Left kidney (tissue), 2 donors: ENCODE results near the gene ENO3. TPM values are rescaled to one million over a fixed set of nuclear protein-coding genes. Genes with fewer than 3 reads are reported as not detected.

Source experiments
- DNase-seq: peaks from one replicate; pipeline ENCODE4 v3.0.0-alpha.2; 2013
- polyA plus RNA-seq: library from polyadenylated mRNA; unstranded; fragments of 120-200 nt; gene quantifications from one replicate; pipeline ENCODE4 v1.2.1, GENCODE V29; 2013; ENCODE audit not compliant: insufficient read length

ENO3 gene
- polyA plus RNA-seq, 1 donor, result 23.4 TPM

DNA sequence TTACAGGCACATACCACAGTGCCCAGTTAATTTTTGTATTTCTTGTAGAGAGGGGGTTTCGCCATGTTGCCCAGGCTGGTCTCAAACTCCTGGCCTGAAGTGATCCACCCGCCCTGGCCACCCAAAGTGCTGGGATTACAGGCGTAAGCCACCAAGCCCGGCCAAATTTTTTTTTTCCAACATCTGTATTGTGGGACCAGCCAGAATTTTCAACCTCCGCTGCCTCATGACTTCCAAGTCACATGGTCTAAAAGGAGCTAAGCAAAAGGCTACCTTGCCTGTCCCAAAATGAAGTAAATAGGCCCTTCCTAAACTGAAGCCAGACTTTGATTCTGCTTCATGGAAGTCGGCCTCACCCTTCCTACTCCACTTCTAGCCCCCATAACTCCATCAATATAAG, 20.9 kb downstream of the ENO3 start:
- DNase-seq, result no peak

DNA sequence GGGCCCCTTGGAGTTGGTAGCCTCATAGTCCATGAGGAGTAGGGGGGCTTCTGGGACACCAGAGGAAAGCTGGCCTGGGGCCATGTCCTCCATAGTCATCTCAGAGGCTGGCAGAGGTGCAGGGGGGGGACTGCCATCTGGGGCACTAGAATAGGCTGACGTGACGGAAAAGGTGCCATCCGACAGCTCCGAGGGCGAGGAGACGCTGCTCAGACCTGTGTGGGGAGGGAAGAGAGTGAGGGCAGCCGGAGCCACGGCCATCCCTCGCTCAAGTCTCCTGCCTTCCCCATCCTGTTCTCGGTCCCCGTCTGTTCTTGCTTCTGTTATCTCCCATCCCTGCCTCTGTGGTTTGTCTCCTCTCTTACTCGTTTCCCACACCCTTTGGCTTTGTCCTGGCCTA, 21.4 kb downstream of the ENO3 start:
- DNase-seq, result no peak

DNA sequence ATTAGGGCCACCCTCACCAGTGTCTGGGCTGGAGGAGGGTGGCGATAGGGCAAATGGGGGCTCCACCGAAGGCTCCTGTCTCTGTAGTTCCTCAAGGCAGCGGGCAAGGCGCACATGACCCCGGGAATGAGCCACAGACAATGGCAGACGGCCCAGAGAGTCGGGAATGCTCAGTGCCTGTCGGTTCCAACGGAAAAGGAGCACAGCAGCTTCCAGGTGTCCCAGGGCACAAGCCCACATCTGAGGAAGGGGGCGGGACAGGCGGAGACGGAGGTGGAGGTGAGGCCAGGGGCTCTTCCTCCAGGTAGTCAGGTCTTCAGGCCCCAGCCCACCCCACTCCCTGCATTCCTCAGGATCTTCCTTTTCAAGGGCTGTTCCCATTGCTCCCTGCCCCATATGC, 21.8 kb downstream of the ENO3 start:
- no peak for DNase-seq

DNA sequence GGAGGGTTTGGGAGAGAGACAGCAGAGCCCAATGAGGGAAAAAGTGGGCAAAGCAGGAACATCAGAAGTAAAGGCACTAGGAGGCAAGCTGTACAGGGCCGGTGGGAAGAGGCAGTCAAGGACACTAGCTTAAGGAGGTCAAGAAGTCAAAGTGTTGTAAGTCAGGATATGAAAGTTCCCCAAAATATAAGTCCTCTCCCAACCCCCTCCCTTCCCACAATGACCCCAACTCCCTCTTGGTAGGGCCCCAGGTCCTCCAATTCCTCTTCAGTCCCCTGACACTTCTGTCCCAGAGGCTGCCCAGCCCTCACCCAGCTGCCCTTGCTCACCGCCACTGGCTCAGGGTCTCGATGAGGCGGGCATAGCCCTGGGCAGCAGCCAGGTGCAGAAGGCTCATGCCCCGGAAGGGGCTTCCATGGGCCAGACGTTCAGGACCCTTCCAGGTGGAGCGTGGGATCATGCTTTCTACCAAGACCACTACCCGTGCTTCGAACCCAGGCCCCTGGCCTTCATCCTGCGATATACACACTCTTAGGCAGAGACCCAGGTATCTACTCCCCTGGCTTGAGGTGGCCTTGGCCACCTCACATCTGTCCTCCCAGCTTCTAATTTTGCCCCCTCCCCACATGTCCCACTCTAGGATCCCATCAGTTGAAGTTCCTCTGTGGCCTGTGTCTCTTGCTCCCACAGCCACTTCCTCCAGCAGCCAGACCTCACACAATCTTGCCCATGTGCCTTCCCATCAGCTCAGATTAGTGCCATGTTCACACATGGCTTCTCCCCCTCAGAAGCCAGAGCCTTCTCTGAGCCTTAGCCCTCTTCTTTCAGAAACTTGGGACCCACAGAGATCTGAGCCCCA, 22.6 kb downstream of the ENO3 start:
- DNase-seq, result no peak

- no peak for DNase-seq
Measured at GRCh38 chr17:4974115-4974670, 23.3 kb downstream of the ENO3 start.

GRCh38 chr17:4978726-4979125, 27.8 kb downstream of the ENO3 start:
- no peak for DNase-seq

- peak; percentile 77 for DNase-seq
Measured at GRCh38 chr17:4980644-4981216, 29.8 kb downstream of the ENO3 start.

DNA sequence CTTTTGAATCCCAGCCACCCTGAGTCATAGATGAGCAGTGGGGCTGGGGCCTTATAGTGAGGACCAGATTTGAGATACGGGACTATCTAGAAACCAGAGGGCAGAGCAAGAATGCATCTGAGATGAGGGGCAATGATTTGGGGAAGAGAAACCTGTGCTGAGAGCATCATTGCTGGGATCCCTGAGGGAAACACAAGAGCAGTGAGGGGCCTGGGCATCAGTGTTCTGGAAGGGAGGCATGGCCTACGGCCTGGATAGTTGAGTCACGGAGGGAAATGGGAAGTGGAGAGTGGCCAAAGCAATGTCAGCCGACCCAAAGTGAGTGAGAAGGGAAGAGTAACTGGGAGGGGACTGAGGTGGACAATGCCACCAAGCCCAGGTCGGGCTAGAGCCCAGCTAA, 31.4 kb downstream of the ENO3 start:
- no peak for DNase-seq

DNA sequence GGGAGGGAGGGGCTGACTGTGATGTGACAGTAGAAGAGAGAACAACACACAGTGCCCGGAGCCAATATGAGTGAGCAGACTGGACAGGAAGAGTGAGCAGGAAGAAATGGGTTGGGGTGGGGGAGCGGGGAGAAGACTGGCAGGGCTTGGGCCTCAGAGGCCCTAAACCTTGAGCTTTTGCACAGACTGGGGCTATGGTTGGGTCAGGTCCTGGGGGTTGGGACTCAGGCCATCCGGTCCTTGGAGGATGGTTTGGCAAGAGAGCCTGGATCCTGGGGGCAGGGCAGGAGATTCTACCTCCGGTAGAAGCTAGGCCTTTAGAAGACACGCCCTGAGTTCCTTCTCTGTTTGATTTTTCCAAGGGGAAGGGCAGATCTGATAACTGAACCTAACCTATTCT, 35.5 kb downstream of the ENO3 start:
- DNase-seq, result no peak

DNA sequence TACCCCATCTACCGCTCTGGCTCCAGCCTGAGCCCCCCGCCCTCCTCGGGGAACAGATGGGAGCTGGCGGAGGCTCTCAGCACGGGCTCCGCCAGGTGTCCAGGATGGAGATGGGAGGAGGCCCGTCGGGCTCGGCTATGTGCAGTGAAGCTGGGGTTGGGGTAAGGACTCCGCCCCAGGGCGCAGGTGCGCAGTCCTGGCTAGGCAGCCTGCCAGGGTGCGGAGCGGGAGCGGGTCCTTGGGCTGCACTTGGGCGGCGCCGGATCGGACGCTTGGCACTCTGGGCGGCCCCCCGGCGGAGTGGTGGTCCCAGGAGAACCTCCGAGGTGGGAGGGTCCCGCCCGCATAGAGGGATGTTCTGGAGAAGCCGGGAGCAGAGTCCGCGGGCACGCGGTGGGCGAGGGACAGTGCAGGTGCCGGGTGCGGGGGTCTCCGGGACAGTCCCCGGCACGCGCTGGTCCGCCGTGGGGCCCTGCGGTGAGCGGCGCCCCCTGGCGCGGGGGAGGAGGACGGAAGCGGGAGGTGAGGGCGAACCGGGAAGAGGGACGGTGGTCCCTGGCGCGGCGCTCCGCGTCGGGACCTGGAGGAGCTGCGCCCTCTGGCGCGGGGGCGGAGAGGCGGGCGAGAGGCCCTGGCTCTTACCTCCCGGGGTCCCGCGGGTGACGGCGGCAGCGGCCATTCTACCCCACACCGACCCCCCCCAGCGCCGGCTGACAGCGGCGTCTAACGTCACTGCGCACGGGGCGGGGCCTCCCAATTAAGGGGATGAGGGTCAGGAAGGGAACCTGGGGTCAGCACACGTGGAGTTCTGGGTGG, 36.2 kb downstream of the ENO3 start, which contains the start of gene CAMTA2:
Gene CAMTA2 (minus strand): TSS at position 725 of the 816 bp plus-strand sequence. CDS start 1,453 bp downstream, outside the sequence.
- DNase-seq, result peak; percentile 80

DNA sequence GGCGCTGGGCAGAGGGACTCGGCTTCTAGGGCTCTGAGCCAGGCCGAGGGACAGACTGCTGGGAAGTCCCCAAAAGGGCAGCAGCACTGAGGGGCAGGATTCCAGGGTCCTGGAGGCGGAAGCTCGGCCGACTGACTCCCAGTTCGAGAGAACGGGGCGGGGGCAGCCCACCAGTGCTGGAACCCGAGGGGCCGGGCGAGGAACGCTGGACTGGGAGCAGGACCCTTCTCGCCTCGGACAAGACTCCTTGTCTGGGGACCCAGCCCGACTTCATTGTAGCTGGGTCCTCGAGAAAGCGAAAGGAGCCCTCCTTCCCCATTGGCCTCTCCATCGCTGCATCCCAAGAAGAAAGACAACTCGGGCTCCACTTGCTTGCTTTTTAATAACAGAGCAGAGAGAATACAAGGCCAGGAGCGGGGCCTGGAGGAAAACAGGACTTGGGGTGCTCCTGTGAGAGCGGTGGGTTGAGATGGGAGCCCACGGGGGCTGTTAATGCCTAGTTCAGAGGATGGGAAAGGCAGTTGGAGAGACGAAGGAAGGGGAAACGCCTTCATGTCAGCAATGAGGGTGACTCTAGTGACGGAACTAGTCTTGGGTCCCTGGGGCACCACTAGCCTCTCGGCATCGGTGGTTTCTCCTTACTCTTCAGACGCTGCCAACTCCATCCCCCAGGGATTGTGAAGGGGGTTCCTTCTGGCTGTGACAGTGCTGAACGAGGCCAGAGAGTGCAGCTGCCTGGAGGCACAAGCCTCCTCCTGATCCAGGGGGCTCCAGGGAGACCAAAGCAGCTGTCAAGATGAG, 37.0 kb downstream of the ENO3 start:
- no peak for DNase-seq

DNA sequence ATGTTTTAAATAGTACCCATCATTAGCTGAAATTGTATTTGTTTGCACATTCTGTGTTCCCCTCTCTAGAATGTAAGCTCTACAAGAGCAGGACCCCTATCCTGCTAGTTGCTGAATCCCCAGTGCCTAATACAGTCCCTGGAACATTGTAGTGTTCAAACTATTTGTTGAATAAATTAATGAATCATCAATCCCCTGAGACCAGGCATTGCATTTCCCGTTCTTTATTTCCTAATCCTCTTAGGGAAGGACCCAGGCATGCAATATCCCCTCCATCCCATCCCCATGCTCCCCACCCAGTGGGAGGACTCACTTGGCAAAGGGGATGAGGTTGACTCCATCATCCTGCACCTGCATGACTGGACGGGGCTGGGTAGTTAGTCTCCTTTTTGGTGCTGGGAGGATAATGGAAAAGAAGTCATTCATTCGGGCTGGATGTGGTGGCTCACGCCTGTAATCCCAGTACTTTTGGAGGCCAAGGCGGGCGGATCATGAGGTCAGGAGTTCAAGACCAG, 43.2 kb downstream of the ENO3 start:
- DNase-seq, result no peak

- DNase-seq, result peak; percentile 90
Measured at GRCh38 chr17:4997302-4998026, 46.5 kb downstream of the ENO3 start, which contains the start of the genes INCA1 and KIF1C. Gene INCA1 (minus strand): TSS chr17:4997522. CDS start chr17:4994437, 3,085 bp downstream. Gene KIF1C (plus strand): TSS chr17:4997950. CDS start chr17:5000247, 2,297 bp downstream.

- DNase-seq, result no peak
Measured at GRCh38 chr17:4998027-4998731, 47.3 kb downstream of the ENO3 start.

DNA sequence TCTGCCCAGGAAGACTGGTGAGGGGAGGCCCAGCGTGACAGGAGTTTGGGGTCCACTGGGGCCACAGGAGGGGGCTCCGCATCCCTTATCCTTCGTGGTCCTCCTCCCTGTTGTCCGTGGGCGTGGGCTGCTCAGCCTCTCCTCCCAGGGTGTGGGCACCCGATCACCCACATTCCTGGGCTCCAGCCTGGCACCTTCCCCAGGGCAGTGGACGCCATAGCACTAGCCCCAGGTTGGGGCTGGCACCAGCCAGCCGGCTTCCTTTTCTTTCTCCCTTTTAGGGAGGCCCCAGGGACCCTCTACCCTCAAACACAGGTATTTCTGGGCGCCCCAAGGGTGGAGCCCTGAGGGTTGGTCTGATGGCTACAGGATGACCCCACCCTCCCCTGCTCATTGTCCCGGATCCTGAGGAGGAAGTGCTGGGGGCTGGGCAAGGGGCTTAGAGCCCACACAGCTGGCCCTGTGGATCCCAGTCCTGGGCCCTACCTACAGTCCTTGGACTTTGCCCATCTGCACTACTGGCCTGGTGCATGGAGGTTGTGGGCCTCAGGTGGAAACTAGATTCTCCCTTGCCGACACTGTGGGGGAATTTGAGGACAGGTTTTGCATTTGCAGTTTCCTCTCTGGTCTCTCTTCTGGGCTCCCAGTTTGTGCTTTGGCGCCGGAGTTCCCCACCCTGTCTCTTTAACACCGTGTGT, 48.0 kb downstream of the ENO3 start:
- no peak for DNase-seq

GRCh38 chr17:4999430-5000093, 48.6 kb downstream of the ENO3 start:
- DNase-seq, result no peak

GRCh38 chr17:5000237-5000639, 49.3 kb downstream of the ENO3 start:
- no peak for DNase-seq

- no peak for DNase-seq
Measured at GRCh38 chr17:5002121-5002788, 51.3 kb downstream of the ENO3 start.
